CD4-positive, alpha-beta T cell (primary cell): ENCODE data around the gene ADK. TPM values are rescaled to one million over a fixed set of nuclear protein-coding genes. Genes with fewer than 3 reads are reported as not detected.
"Not testable (repeated sequence)": the region's sequence is repeated elsewhere in the genome, so short reads cannot be mapped to it uniquely, and the experiment has no call there.

Experiments
- ATAC-seq: fragments of 200-7000 bp; cut with Tn5 transposase; one replicate; pipeline ENCODE4 v1.10.0; 2022; ENCODE audit warnings: mild to moderate bottlenecking; ENCODE audit not compliant: poor library complexity
- CTCF ChIA-PET: fragments of 350-600 bp; sonication (Branson Sonifier 250); formaldehyde crosslinking; loops from one replicate; lab custom pipeline; 2021; ENCODE audit warnings: antibody characterized with exemption, inconsistent platforms; lab: Charles Lee
- POLR2A ChIA-PET: fragments of 350-600 bp; sonication (Branson Sonifier 250); formaldehyde crosslinking; loops from one replicate; lab custom pipeline; 2021; ENCODE audit warnings: antibody characterized with exemption, inconsistent platforms; lab: Charles Lee
- DNase-seq, 14 experiments: peaks; one replicate each; pipeline ENCODE4 v3.0.0-alpha.2; 2013 to 2020; ENCODE audit warnings: mixed read lengths in 2 of 14
- H3K27ac ChIP-seq, 2 donors: one replicate each; pipeline versions ENCODE4 v1.5.1 to v1.7.0; 2013; ENCODE audit warnings: low read length in 2 of 2, low read depth in 1 of 2, mild to moderate bottlenecking in 1 of 2
- H3K27me3 ChIP-seq, 2 experiments: 1 replicate in 1 of 2; 2 replicates in 1 of 2; pipeline versions ENCODE4 v1.6.1 to v1.7.0; 2013; ENCODE audit warnings: low read length in 2 of 2, control low read depth in 1 of 2, mild to moderate bottlenecking in 1 of 2, moderate library complexity in 1 of 2; ENCODE audit not compliant: insufficient read depth in 2 of 2, control insufficient read depth in 1 of 2
- H3K36me3 ChIP-seq: one replicate; pipeline ENCODE4 v1.6.1; 2013; ENCODE audit warnings: low read length, control low read depth; ENCODE audit not compliant: insufficient read depth
- H3K4me1 ChIP-seq: one replicate; pipeline ENCODE4 v1.6.1; 2013; ENCODE audit warnings: low read length, control low read depth; ENCODE audit not compliant: insufficient read depth
- H3K4me3 ChIP-seq: one replicate; pipeline ENCODE4 v1.5.1; 2013; ENCODE audit warnings: mild to moderate bottlenecking, low read length, moderate library complexity
- H3K9me3 ChIP-seq, 2 experiments: 1 replicate in 1 of 2; 2 replicates in 1 of 2; pipeline versions ENCODE4 v1.6.1 to v1.7.0; 2013; ENCODE audit warnings: low read length in 2 of 2, mild to moderate bottlenecking in 2 of 2, control low read depth in 1 of 2, moderate library complexity in 1 of 2; ENCODE audit not compliant: control insufficient read depth in 1 of 2, insufficient read depth in 1 of 2
- H3K27ac Mint-ChIP-seq: one replicate; pipeline ENCODE4 v1.8.0; 2020; ENCODE audit warnings: mixed read lengths
- H3K27me3 Mint-ChIP-seq: one replicate; pipeline ENCODE4 v1.8.0; 2021; ENCODE audit warnings: mixed read lengths
- H3K36me3 Mint-ChIP-seq: one replicate; pipeline ENCODE4 v1.8.0; 2021; ENCODE audit warnings: low read depth, mixed read lengths
- H3K4me1 Mint-ChIP-seq: one replicate; pipeline ENCODE4 v1.8.0; 2021; ENCODE audit warnings: low read depth, mixed read lengths
- H3K4me3 Mint-ChIP-seq: one replicate; pipeline ENCODE4 v1.8.0; 2020; ENCODE audit warnings: mild to moderate bottlenecking, mixed read lengths
- H3K9me3 Mint-ChIP-seq: one replicate; pipeline ENCODE4 v1.8.0; 2020; ENCODE audit warnings: mixed read lengths
- intact Hi-C, 2 experiments: fragments of 100-400 bp; cut with DNase I in 1 of 2; cut with micrococcal nuclease in 1 of 2; formaldehyde crosslinking; loops; one replicate each; pipeline versions ENCODE4 v1.15.1 to v1.9.0; 2023 to 2025; cut with DNase I, micrococcal nuclease
- total RNA-seq, 174 experiments: library from RNA in 2 of 174; stranded (reverse) in 2 of 174; gene quantifications; one replicate each; pipeline ENCODE4 v1.2.3 and lab custom pipeline; 2021 to 2026
- TF ChIP-seq, protein P1 (sequence below): fragments of 200-600 bp; IDR thresholded peaks from one replicate; pipeline ENCODE4 v1.8.0; 2022; ENCODE audit warnings: antibody characterized with exemption, mild to moderate bottlenecking

ADK gene
- total RNA-seq, 2 experiments from 2014 or later = 15.3 to 17.6 TPM

DNA sequence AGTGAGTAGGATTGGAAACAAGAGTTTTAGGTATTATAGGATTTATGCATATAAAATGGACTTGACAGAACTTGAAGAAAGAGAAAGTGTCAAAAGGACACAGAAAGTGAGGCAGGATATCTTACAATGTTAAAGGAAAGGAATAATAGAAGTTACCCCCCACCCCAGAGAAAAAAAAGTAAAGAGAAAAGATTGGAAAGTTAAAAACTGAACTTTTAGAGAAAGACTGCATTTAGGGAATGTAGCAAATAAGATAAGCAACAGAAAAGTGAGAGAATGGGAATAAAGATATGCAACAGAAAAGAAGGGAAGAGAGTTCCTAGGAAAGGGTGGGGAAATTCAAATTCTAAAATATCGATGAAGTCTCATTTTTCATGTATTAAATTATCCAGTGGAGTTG is 424.9 kb downstream of the ADK start:
- H3K36me3 ChIP-seq = no peaks in the 10 kb centered on the region
- TF ChIP-seq, protein P1, sequence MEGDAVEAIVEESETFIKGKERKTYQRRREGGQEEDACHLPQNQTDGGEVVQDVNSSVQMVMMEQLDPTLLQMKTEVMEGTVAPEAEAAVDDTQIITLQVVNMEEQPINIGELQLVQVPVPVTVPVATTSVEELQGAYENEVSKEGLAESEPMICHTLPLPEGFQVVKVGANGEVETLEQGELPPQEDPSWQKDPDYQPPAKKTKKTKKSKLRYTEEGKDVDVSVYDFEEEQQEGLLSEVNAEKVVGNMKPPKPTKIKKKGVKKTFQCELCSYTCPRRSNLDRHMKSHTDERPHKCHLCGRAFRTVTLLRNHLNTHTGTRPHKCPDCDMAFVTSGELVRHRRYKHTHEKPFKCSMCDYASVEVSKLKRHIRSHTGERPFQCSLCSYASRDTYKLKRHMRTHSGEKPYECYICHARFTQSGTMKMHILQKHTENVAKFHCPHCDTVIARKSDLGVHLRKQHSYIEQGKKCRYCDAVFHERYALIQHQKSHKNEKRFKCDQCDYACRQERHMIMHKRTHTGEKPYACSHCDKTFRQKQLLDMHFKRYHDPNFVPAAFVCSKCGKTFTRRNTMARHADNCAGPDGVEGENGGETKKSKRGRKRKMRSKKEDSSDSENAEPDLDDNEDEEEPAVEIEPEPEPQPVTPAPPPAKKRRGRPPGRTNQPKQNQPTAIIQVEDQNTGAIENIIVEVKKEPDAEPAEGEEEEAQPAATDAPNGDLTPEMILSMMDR = no peak
- no peak overlapping the region for H3K4me3 ChIP-seq
- no peak for DNase-seq
- H3K27me3 ChIP-seq = no peaks in the 10 kb centered on the region
- Mint-ChIP-seq H3K9me3 (peaks cover 3% of the 10 kb centered on the region), H3K27ac (no peak overlapping the region), H3K4me1 (peaks cover 14% of the 10 kb centered on the region), H3K36me3 (peaks cover 17% of the 10 kb centered on the region), H3K27me3 (no peaks in the 10 kb centered on the region), H3K4me3 (no peak overlapping the region)
- H3K9me3 ChIP-seq = peaks cover 3 to 8% of the 10 kb centered on the region in 2 experiments
- H3K27ac ChIP-seq = no peak overlapping the region
- ChIA-PET POLR2A (no interaction called here), CTCF (no interaction called here)
- no peak for ATAC-seq
- peaks cover 8% of the 10 kb centered on the region for H3K4me1 ChIP-seq
- intact Hi-C loops = no loop called here

DNA sequence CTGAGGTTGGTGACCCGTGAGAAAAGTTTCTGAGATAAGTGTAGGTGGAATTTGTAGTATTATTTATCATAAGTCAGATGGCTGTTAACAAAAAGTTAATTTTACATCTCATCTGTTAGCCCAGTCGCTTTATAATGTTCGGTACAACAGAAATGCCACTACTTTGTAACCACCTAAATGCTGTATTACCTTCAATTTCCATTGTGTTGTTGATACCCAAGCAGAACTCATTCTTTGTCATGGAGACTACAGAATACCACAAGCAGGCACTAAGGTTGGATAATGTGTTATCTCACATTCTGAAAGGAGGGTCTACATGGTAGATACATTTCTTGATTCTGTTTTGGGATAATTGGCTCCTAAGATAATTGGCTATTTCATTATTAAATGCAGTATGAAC is 425.6 kb downstream of the ADK start:
- H3K4me3 ChIP-seq = no peak overlapping the region
- Mint-ChIP-seq H3K27ac (no peak overlapping the region), H3K4me1 (peaks cover 19% of the 10 kb centered on the region), H3K36me3 (peaks cover 13% of the 10 kb centered on the region), H3K27me3 (no peaks in the 10 kb centered on the region), H3K4me3 (no peak overlapping the region), H3K9me3 (peaks cover 3% of the 10 kb centered on the region)
- ChIA-PET POLR2A (no interaction called here), CTCF (no interaction called here)
- H3K27ac ChIP-seq = no peak overlapping the region
- DNase-seq (no peak), ATAC-seq (no peak)
- no peaks in the 10 kb centered on the region for H3K27me3 ChIP-seq
- peaks cover 8% of the 10 kb centered on the region for H3K4me1 ChIP-seq
- TF ChIP-seq, protein P1 = no peak
- intact Hi-C loops = no loop called here
- peaks cover 6 to 8% of the 10 kb centered on the region in 2 experiments for H3K9me3 ChIP-seq
- H3K36me3 ChIP-seq = no peaks in the 10 kb centered on the region

DNA sequence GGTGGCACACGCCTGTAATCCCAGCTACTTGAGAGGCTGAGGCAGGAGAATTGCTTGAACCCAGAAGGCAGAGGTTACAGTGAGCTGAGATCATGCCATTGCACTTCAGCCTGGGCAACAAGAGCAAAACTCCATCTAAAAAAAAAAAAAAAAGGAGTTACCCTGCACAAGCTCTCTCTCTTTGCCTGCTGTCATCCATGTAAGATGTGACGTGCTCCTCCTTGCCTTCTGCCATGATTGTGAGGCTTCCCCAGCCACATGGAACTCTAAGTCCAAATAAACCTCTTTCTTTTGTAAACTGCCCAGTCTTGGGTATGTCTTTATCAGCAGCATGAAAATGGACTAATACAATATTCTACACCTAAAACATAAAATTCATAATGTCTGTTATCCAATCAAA is 429.4 kb downstream of the ADK start:
- H3K27ac Mint-ChIP-seq, H3K4me3 ChIP-seq, H3K36me3 ChIP-seq, H3K4me1 ChIP-seq, ATAC-seq, CTCF ChIA-PET, H3K27ac ChIP-seq, H3K27me3 Mint-ChIP-seq, H3K9me3 Mint-ChIP-seq, H3K27me3 ChIP-seq, H3K9me3 ChIP-seq, H3K36me3 Mint-ChIP-seq, DNase-seq, H3K4me3 Mint-ChIP-seq: not testable (repeated sequence)
- intact Hi-C loops = loop anchor here (10.0 kb wide), 4 partner anchors 46 to 654 kb away; partner anchors contain the start of genes COMTD1 (in 1 of the 2) and VCL (in 1 of the 2)
- POLR2A ChIA-PET = interaction anchor here (1.8 kb wide), 1 partner anchor 9 kb away, joined by 6 read pairs; no protein-coding TSS in a partner anchor
- H3K4me1 Mint-ChIP-seq = peaks cover 39% of the 10 kb centered on the region

DNA sequence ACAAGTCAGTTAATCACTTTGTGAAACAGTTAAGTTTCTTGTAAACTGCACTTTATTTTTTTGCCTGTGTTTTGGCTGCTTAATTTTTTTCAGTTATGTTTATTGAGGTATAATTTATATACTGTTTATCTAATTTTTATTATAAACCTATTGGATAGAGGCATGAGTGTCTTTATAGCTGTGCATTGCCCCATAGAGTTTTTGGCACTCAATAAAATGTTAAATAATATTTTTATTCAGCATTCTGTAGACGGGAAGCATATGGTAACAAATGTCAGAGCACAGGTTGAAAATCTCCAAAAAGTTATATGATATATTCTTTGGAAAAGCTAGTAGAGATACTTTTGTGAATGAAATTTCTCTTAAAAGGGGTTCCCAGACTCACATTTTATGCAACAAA is 431.5 kb downstream of the ADK start:
- Mint-ChIP-seq H3K4me1 (peaks cover 51% of the 10 kb centered on the region), H3K27me3 (no peaks in the 10 kb centered on the region), H3K9me3 (peaks cover 3% of the 10 kb centered on the region), H3K4me3 (no peak overlapping the region), H3K27ac (no peak overlapping the region), H3K36me3 (peaks cover 4% of the 10 kb centered on the region)
- intact Hi-C loops = loop anchor here (10.0 kb wide), 4 partner anchors 48 to 652 kb away; partner anchors contain the start of genes COMTD1 (in 1 of the 2) and VCL (in 1 of the 2)
- CTCF ChIA-PET = interaction anchor here (1.6 kb wide), 1 partner anchor 42 kb away, joined by 3 read pairs; no protein-coding TSS in a partner anchor
- no peak overlapping the region for H3K27ac ChIP-seq
- H3K4me1 ChIP-seq = peaks cover 15% of the 10 kb centered on the region
- peaks cover 0 to 6% of the 10 kb centered on the region in 2 experiments for H3K9me3 ChIP-seq
- POLR2A ChIA-PET = no interaction called here
- ATAC-seq = no peak
- H3K27me3 ChIP-seq = no peaks in the 10 kb centered on the region
- DNase-seq = no peak
- H3K36me3 ChIP-seq = no peaks in the 10 kb centered on the region
- no peak overlapping the region for H3K4me3 ChIP-seq
- TF ChIP-seq, protein P1 = no peak
